Erythroblast (primary cell): ENCODE data around the gene PSMA2.

ENCODE experiments used
- GATA1 ChIP-seq: IDR thresholded peaks from 2 replicates; pipeline ENCODE4 v1.6.1; 2011; ENCODE audit warnings: low read depth, mild to moderate bottlenecking, control low read depth, low read length, moderate library complexity
- POLR2A ChIP-seq: IDR thresholded peaks from 2 replicates; pipeline ENCODE4 v1.6.1; 2011; ENCODE audit warnings: mild to moderate bottlenecking, low read length

GRCh38 chr7:42925630-42926029, 6.3 kb downstream of the PSMA2 start:
- TF ChIP-seq POLR2A: no peak
- no peak for TF ChIP-seq GATA1
